PC-3 (cell line): ENCODE results near the gene ARSG. TPM values are rescaled to one million over a fixed set of nuclear protein-coding genes. Genes with fewer than 3 reads are reported as not detected.
"Not testable (repeated sequence)": the region's sequence is repeated elsewhere in the genome, so short reads cannot be mapped to it uniquely, and the experiment has no call there.

ENCODE experiments used
- ATAC-seq: fragments of 200-7000 bp; cut with Tn5 transposase; 2 replicates; pipeline ENCODE4 v1.9.1; 2020; ENCODE audit warnings: mild to moderate bottlenecking, moderate library complexity
- BruUV-seq: library from RNA; stranded (reverse); fragments of 400-500 nt; replicated peaks from 2 replicates; lab custom pipeline; 2021; lab: Mats Ljungman, UMichigan
- CTCF ChIA-PET: fragments of 300-600 bp; sonication (Branson Sonifier 250); formaldehyde crosslinking; loops from one replicate; lab custom pipeline; 2022; ENCODE audit warnings: antibody characterized with exemption; lab: Charles Lee
- POLR2A ChIA-PET: fragments of 300-600 bp; sonication (Branson Sonifier 250); formaldehyde crosslinking; loops from one replicate; lab custom pipeline; 2022; ENCODE audit warnings: antibody characterized with exemption; ENCODE audit not compliant: unreplicated experiment; lab: Charles Lee
- DNase-seq: peaks from one replicate; pipeline ENCODE4 v3.0.0-alpha.2; 2015
- H2AFZ ChIP-seq: fragments of 300-600 bp; sonication (generic); 2 replicates; pipeline ENCODE4 v1.6.0; 2016; ENCODE audit warnings: antibody characterized with exemption, low read length
- H3F3A ChIP-seq: fragments of 300-600 bp; sonication (generic); one replicate; pipeline ENCODE4 v1.6.0; 2017; ENCODE audit warnings: antibody characterized with exemption, low read length, control low read depth, mild to moderate bottlenecking; ENCODE audit not compliant: unreplicated experiment
- H3K27ac ChIP-seq: fragments of 300-600 bp; sonication (generic); 2 replicates; pipeline ENCODE4 v1.5.1; 2016; ENCODE audit warnings: mild to moderate bottlenecking, low read length
- H3K27me3 ChIP-seq: fragments of 300-600 bp; sonication (generic); 2 replicates; pipeline ENCODE4 v1.6.1; 2016; ENCODE audit warnings: low read length, mixed read lengths
- H3K36me3 ChIP-seq: fragments of 300-600 bp; sonication (generic); 2 replicates; pipeline ENCODE4 v1.6.1; 2016; ENCODE audit warnings: low read depth, mixed run types, low read length, mixed read lengths
- H3K4me1 ChIP-seq: fragments of 300-600 bp; sonication (generic); 2 replicates; pipeline ENCODE4 v1.5.1; 2016; ENCODE audit warnings: low read length; ENCODE audit not compliant: insufficient read depth
- H3K4me2 ChIP-seq: fragments of 300-600 bp; sonication (generic); 2 replicates; pipeline ENCODE4 v1.6.0; 2016; ENCODE audit warnings: low read length
- H3K4me3 ChIP-seq: fragments of 300-600 bp; sonication (generic); 2 replicates; pipeline ENCODE4 v1.5.1; 2016; ENCODE audit warnings: mild to moderate bottlenecking, low read length, mixed read lengths
- H3K79me2 ChIP-seq: fragments of 300-600 bp; sonication (generic); 2 replicates; pipeline ENCODE4 v1.6.1; 2017; ENCODE audit warnings: low read length, mixed read lengths
- H3K9ac ChIP-seq: fragments of 300-600 bp; sonication (generic); 2 replicates; pipeline ENCODE4 v1.6.0; 2016; ENCODE audit warnings: mild to moderate bottlenecking, low read length
- H3K9me2 ChIP-seq: fragments of 300-600 bp; sonication (generic); replicated peaks from 2 replicates; pipeline ENCODE4 v1.6.1; 2016; ENCODE audit warnings: mixed run types, low read length, mixed read lengths
- H3K9me3 ChIP-seq: fragments of 300-600 bp; sonication (generic); 2 replicates; pipeline ENCODE4 v1.6.1; 2016; ENCODE audit warnings: low read length, mixed read lengths
- H4K20me1 ChIP-seq: fragments of 300-600 bp; sonication (generic); 2 replicates; pipeline ENCODE4 v1.6.1; 2016; ENCODE audit warnings: low read length, mixed read lengths
- EZH2 ChIP-seq: fragments of 300-600 bp; sonication (generic); IDR thresholded peaks from one replicate; pipeline ENCODE4 v1.6.1; 2017; ENCODE audit warnings: antibody characterized with exemption, mild to moderate bottlenecking, low read length; ENCODE audit not compliant: unreplicated experiment
- EZH2phosphoT487 ChIP-seq: fragments of 300-600 bp; sonication (generic); IDR thresholded peaks from 2 replicates; pipeline ENCODE4 v1.6.1; 2018; ENCODE audit warnings: mild to moderate bottlenecking, antibody characterized with exemption, low read length, borderline replicate concordance
- intact Hi-C: fragments of 100-400 bp; cut with micrococcal nuclease; formaldehyde crosslinking; loops from 2 replicates; pipeline ENCODE4 v1.9.0; 2023
- total RNA-seq: library from RNA; depleted of rRNA; stranded (reverse); fragments of >200 nt; gene quantifications from 2 replicates; pipeline ENCODE4 v1.2.3, GENCODE V29; 2014
- TF ChIP-seq, protein P1 (sequence below): fragments of 300-600 bp; sonication (generic); conservative IDR thresholded peaks from 2 replicates; pipeline ENCODE4 v1.5.1; 2017; ENCODE audit warnings: antibody characterized with exemption, low read depth, mild to moderate bottlenecking, low read length

Gene ARSG
- total RNA-seq, 1 experiment from 2014 or later, result 2.1 TPM

DNA sequence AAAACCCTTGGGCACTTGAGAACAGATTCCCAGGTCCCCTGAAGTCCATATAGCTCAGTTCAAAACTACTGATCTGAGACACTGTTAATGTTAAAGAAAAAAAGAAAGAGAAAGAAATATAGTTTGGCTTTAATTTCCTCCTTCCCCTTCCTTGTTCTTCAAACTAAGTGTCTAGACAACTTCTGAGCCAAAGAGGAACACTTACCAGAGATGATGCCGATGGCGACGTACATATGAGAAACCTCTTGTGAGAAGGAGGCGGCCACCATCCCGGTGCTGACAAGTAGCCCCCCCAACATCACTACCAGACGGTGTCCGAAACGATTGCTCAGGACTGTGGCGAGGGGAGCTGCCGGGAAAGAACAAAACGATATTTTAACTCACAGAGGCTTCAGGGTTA is 17.6 kb upstream of the ARSG start:
- no peaks in the 10 kb centered on the region for H4K20me1 ChIP-seq
- no peak overlapping the region for H2AFZ ChIP-seq
- H3K4me1 ChIP-seq, result no peaks in the 10 kb centered on the region
- ChIA-PET CTCF (no interaction called here), POLR2A (no interaction called here)
- H3K27me3 ChIP-seq, result no peaks in the 10 kb centered on the region
- H3K9ac ChIP-seq, result no peak overlapping the region
- no peak overlapping the region for H3K4me3 ChIP-seq
- peaks cover 6% of the 10 kb centered on the region; the same call in 1 of the 2 replicates for H3K36me3 ChIP-seq
- H3K4me2 ChIP-seq, result no peak overlapping the region
- TF ChIP-seq EZH2phosphoT487 (no peak), EZH2 (no peak)
- TF ChIP-seq, protein P1, sequence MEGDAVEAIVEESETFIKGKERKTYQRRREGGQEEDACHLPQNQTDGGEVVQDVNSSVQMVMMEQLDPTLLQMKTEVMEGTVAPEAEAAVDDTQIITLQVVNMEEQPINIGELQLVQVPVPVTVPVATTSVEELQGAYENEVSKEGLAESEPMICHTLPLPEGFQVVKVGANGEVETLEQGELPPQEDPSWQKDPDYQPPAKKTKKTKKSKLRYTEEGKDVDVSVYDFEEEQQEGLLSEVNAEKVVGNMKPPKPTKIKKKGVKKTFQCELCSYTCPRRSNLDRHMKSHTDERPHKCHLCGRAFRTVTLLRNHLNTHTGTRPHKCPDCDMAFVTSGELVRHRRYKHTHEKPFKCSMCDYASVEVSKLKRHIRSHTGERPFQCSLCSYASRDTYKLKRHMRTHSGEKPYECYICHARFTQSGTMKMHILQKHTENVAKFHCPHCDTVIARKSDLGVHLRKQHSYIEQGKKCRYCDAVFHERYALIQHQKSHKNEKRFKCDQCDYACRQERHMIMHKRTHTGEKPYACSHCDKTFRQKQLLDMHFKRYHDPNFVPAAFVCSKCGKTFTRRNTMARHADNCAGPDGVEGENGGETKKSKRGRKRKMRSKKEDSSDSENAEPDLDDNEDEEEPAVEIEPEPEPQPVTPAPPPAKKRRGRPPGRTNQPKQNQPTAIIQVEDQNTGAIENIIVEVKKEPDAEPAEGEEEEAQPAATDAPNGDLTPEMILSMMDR, result no peak
- no peak overlapping the region for H3K27ac ChIP-seq
- H3K79me2 ChIP-seq, result no peaks in the 10 kb centered on the region
- ATAC-seq (no peak), DNase-seq (no peak)
- H3K9me3 ChIP-seq, result peaks cover 7% of the 10 kb centered on the region; the same call in 1 of the 2 replicates
- H3K9me2 ChIP-seq, result no peaks in the 10 kb centered on the region
- intact Hi-C loops, result no loop called here
- BruUV-seq, result no TSS peak
- no peaks in the 10 kb centered on the region for H3F3A ChIP-seq

DNA sequence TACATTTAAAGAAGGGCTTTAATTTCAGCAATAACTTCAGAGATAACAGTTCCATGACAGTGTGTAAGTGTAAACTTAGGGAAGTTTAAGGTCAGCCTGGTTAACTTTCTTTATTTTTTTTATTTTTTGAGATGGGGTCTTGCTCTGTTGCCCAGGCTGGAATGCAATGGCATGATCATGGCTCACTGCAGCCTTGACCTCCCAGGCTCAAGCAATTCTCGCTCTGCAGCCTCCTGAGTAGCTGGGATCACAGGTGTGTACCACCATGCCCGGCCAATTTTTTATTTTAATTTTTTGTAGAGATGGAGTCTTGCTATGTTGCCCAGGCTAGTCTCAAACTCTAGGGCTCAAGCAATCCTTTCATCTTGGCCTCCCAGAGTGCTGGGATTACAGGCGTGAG is 15.0 kb upstream of the ARSG start:
- ATAC-seq, H3K36me3 ChIP-seq, H3K9ac ChIP-seq, H3K4me2 ChIP-seq, H3K9me2 ChIP-seq, H3K79me2 ChIP-seq, H3K9me3 ChIP-seq, H3K27ac ChIP-seq, H3K4me1 ChIP-seq, H3F3A ChIP-seq, H3K4me3 ChIP-seq, H2AFZ ChIP-seq, POLR2A ChIA-PET, H3K27me3 ChIP-seq, intact Hi-C loops, H4K20me1 ChIP-seq, CTCF ChIA-PET, DNase-seq, BruUV-seq: not testable (repeated sequence)

DNA sequence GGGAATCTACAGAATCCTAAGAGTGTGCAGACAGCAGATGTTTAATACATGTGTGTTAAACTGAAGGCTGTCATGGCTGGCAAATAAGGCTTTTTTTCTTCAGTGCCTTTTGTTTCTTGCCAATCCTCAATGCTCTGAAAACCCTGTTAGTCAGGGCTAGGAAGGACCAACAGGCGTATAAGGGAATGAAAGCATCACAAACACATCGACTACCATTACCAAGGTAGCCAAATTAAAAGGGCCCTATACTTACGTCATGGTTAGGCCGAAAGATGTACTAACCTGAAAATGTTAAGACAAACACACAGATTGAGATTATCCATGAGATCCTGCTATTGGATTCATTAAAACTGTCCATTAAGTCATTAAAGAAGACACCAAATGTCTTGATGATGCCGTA is 13.5 kb upstream of the ARSG start:
- CTCF ChIA-PET, result no interaction called here
- intact Hi-C loops, result no loop called here

DNA sequence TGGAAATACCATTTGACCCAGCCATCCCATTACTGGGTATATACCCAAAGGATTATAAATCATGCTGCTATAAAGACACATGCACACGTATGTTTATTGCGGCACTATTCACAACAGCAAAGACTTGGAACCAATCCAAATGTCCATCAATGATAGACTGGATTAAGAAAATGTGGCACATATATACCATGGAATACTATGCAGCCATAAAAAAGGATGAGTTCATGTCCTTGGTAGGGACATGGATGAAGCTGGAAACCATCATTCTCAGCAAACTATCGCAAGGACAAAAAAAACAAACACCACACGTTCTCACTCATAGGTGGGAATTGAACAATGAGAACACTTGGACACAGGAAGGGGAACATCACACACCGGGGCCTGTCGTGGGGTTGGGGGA is 9.3 kb upstream of the ARSG start:
- H2AFZ ChIP-seq, BruUV-seq, H3K9ac ChIP-seq, DNase-seq, CTCF ChIA-PET, POLR2A ChIA-PET, H3K36me3 ChIP-seq, H3K4me1 ChIP-seq, H3K27ac ChIP-seq, H3F3A ChIP-seq, H3K9me2 ChIP-seq, intact Hi-C loops, H3K4me2 ChIP-seq, ATAC-seq, H4K20me1 ChIP-seq, H3K79me2 ChIP-seq, H3K9me3 ChIP-seq, H3K4me3 ChIP-seq, H3K27me3 ChIP-seq: not testable (repeated sequence)

More for the DNA sequence above, 13.5 kb upstream of the ARSG start:
- Histone ChIP-seq H4K20me1 (no peaks in the 10 kb centered on the region), H3K4me1 (no peaks in the 10 kb centered on the region), H3K9ac (no peak overlapping the region), H3K36me3 (peaks cover 6% of the 10 kb centered on the region; the same call in 1 of the 2 replicates), H3K27ac (no peak overlapping the region), H3K4me3 (no peak overlapping the region), H3F3A (no peaks in the 10 kb centered on the region), H3K27me3 (no peaks in the 10 kb centered on the region), H3K9me2 (no peaks in the 10 kb centered on the region), H3K9me3 (peaks cover 7% of the 10 kb centered on the region; the same call in 1 of the 2 replicates), H3K4me2 (no peak overlapping the region), H2AFZ (no peak overlapping the region), H3K79me2 (no peaks in the 10 kb centered on the region)
- POLR2A ChIA-PET, result no interaction called here
- ATAC-seq (no peak), DNase-seq (no peak)
- TF ChIP-seq EZH2phosphoT487 (no peak), EZH2 (no peak)
- TF ChIP-seq, protein P1, result no peak
- BruUV-seq, result no TSS peak
